H1 (cell line): ENCODE results near the gene TRAPPC2. TPM values are rescaled to one million over a fixed set of nuclear protein-coding genes. Genes with fewer than 3 reads are reported as not detected.
A peak's percentile ranks its signal among the peaks of the same experiment; 100 is the strongest.

Experiments used
- CTCF ChIA-PET: fragments of 300-600 bp; sonication (Branson Sonifier 250); formaldehyde crosslinking; loops from one replicate; lab custom pipeline; 2021; ENCODE audit not compliant: partially characterized antibody; lab: Charles Lee
- POLR2A ChIA-PET: fragments of 300-600 bp; sonication (Branson Sonifier 250); formaldehyde crosslinking; loops from one replicate; lab custom pipeline; 2021; ENCODE audit warnings: inconsistent platforms; ENCODE audit not compliant: partially characterized antibody; lab: Charles Lee
- DNase-seq, 2 experiments: peaks; one replicate each; pipeline versions ENCODE4 v3.0.0 to v3.0.0-alpha.2; 2010 to 2022; ENCODE audit warnings: low spot score in 2 of 2, low read depth in 1 of 2, mixed read lengths in 1 of 2
- FAIRE-seq: peaks from 2 replicates; lab custom pipeline; 2011; peaks lifted over from hg19 to GRCh38; lab: Jason Lieb, UNC
- H2AFZ ChIP-seq: 2 replicates; pipeline ENCODE4 v1.8.1; 2012; ENCODE audit warnings: low read length, inconsistent platforms
- H2AK5ac ChIP-seq: 2 replicates; pipeline ENCODE4 v1.6.1; 2013; ENCODE audit warnings: low read depth, low read length
- H2BK120ac ChIP-seq: replicated peaks from 2 replicates; pipeline ENCODE3; 2013; ENCODE audit warnings: low read depth, low read length, inconsistent platforms
- H2BK12ac ChIP-seq: 2 replicates; pipeline ENCODE4 v1.6.1; 2013; ENCODE audit warnings: low read depth, low read length
- H2BK15ac ChIP-seq: 2 replicates; pipeline ENCODE4 v1.6.1; 2013; ENCODE audit warnings: low read length
- H2BK20ac ChIP-seq: 2 replicates; pipeline ENCODE4 v1.6.1; 2013; ENCODE audit warnings: low read length
- H2BK5ac ChIP-seq: 2 replicates; pipeline ENCODE4 v1.6.1; 2013; ENCODE audit warnings: low read depth, low read length
- H3K14ac ChIP-seq: 2 replicates; pipeline ENCODE4 v1.6.1; 2013; ENCODE audit warnings: inconsistent platforms; ENCODE audit not compliant: insufficient read length
- H3K18ac ChIP-seq: 2 replicates; pipeline ENCODE4 v1.6.1; 2013; ENCODE audit warnings: low read length; ENCODE audit errors: extremely low read depth
- H3K23ac ChIP-seq: 2 replicates; pipeline ENCODE4 v1.6.1; 2013; ENCODE audit warnings: inconsistent platforms; ENCODE audit not compliant: insufficient read length
- H3K23me2 ChIP-seq: 2 replicates; pipeline ENCODE4 v1.6.1; 2013; ENCODE audit warnings: low read depth, low read length
- H3K27ac ChIP-seq: 2 replicates; pipeline ENCODE4 v1.6.1; 2011; ENCODE audit warnings: low read depth, low read length, inconsistent platforms
- H3K27me3 ChIP-seq, 4 experiments: replicated peaks in 1 of 4; 1 replicate in 1 of 4; 2 replicates in 3 of 4; pipeline versions ENCODE4 v1.6.1 to v1.8.1; 2011 to 2013; ENCODE audit warnings: low read length in 3 of 4, mild to moderate bottlenecking in 3 of 4, inconsistent platforms in 2 of 4, mixed read lengths in 2 of 4, moderate library complexity in 1 of 4; ENCODE audit not compliant: control insufficient read depth in 3 of 4, insufficient read depth in 3 of 4; ENCODE audit errors: extremely low read depth in 1 of 4
- H3K36me3 ChIP-seq, 4 experiments: 2 replicates each; pipeline versions ENCODE4 v1.6.1 to v1.8.1; 2011 to 2013; ENCODE audit warnings: mild to moderate bottlenecking in 4 of 4, low read length in 3 of 4, moderate library complexity in 2 of 4, control low read depth in 1 of 4, inconsistent platforms in 1 of 4; ENCODE audit not compliant: insufficient read depth in 4 of 4, control insufficient read depth in 2 of 4
- H3K4ac ChIP-seq: replicated peaks from 2 replicates; pipeline ENCODE3; 2013; ENCODE audit warnings: low read length, low read depth, mixed read lengths, inconsistent platforms; ENCODE audit not compliant: insufficient read length
- H3K4me1 ChIP-seq, 4 experiments: replicated peaks in 1 of 4; 1 replicate in 1 of 4; 2 replicates in 3 of 4; pipeline versions ENCODE4 v1.6.1 to v1.8.1; 2011 to 2013; ENCODE audit warnings: low read length in 3 of 4, inconsistent platforms in 2 of 4, mixed read lengths in 1 of 4; ENCODE audit not compliant: insufficient read depth in 4 of 4, control insufficient read depth in 3 of 4
- H3K4me2 ChIP-seq, 2 experiments: 2 replicates each; pipeline versions ENCODE4 v1.6.1 to v1.8.1; 2011 to 2013; ENCODE audit warnings: low read depth in 2 of 2, low read length in 2 of 2, control low read depth in 1 of 2, inconsistent platforms in 1 of 2, mild to moderate bottlenecking in 1 of 2; ENCODE audit not compliant: insufficient read depth in 1 of 2
- H3K4me3 ChIP-seq, 4 experiments: fragments of 200-600, 300-600 bp in 1 of 4; sonication (generic), shearing (Covaris generic), sonication (Bioruptor Twin) in 1 of 4; 2 replicates each; pipeline versions ENCODE4 v1.5.1 to v1.8.1; 2011 to 2016; ENCODE audit warnings: low read length in 4 of 4, low read depth in 3 of 4, control low read depth in 2 of 4, inconsistent platforms in 2 of 4, mild to moderate bottlenecking in 2 of 4, mixed read lengths in 1 of 4, moderate library complexity in 1 of 4; ENCODE audit not compliant: insufficient read depth in 2 of 4; ENCODE audit errors: extremely low read depth in 1 of 4
- H3K56ac ChIP-seq: replicated peaks from 2 replicates; pipeline ENCODE3; 2013; ENCODE audit warnings: low read depth, mild to moderate bottlenecking, mixed read lengths, low read length, inconsistent platforms; ENCODE audit not compliant: insufficient read length
- H3K79me1 ChIP-seq: 2 replicates; pipeline ENCODE4 v1.6.1; 2013; ENCODE audit warnings: low read depth, low read length, control low read depth
- H3K79me2 ChIP-seq, 2 experiments: 2 replicates each; pipeline versions ENCODE4 v1.6.1 to v1.8.1; 2012 to 2013; ENCODE audit warnings: low read length in 2 of 2, mild to moderate bottlenecking in 2 of 2, inconsistent platforms in 1 of 2; ENCODE audit not compliant: insufficient read depth in 2 of 2, control insufficient read depth in 1 of 2
- H3K9ac ChIP-seq, 4 experiments: replicated peaks in 1 of 4; 1 replicate in 1 of 4; 2 replicates in 3 of 4; pipeline versions ENCODE4 v1.6.1 to v1.8.1; 2011 to 2013; ENCODE audit warnings: low read depth in 3 of 4, low read length in 3 of 4, control low read depth in 2 of 4, mild to moderate bottlenecking in 2 of 4, moderate library complexity in 2 of 4, inconsistent platforms in 1 of 4; ENCODE audit errors: extremely low read depth in 1 of 4
- H3K9me3 ChIP-seq, 2 experiments: 2 replicates each; pipeline versions ENCODE4 v1.6.1 to v1.8.1; 2012 to 2013; ENCODE audit warnings: mild to moderate bottlenecking in 2 of 2, moderate library complexity in 2 of 2, control low read depth in 1 of 2, inconsistent platforms in 1 of 2, low read depth in 1 of 2, low read length in 1 of 2, mixed read lengths in 1 of 2; ENCODE audit not compliant: insufficient read depth in 2 of 2
- H4K20me1 ChIP-seq, 2 experiments: replicated peaks in 1 of 2; 2 replicates each; pipeline versions ENCODE3 to v1.8.1; 2011 to 2013; ENCODE audit warnings: inconsistent platforms in 2 of 2, low read length in 2 of 2, mild to moderate bottlenecking in 1 of 2; ENCODE audit not compliant: insufficient read depth in 2 of 2, control insufficient read depth in 1 of 2
- H4K5ac ChIP-seq: 2 replicates; pipeline ENCODE4 v1.6.1; 2013; ENCODE audit warnings: low read length, low read depth, mixed read lengths, inconsistent platforms; ENCODE audit not compliant: insufficient read length
- H4K8ac ChIP-seq: 2 replicates; pipeline ENCODE4 v1.8.0; 2013; ENCODE audit warnings: mild to moderate bottlenecking, moderate library complexity, low read length, inconsistent platforms; ENCODE audit not compliant: insufficient read depth; ENCODE audit errors: extremely low read depth
- H4K91ac ChIP-seq: replicated peaks from 2 replicates; pipeline ENCODE3; 2013; ENCODE audit warnings: low read length, mixed read lengths, inconsistent platforms; ENCODE audit not compliant: insufficient read length
- CHD2 ChIP-seq: IDR thresholded peaks from 2 replicates; pipeline ENCODE4 v1.6.1; 2012; ENCODE audit warnings: low read length, improper control_type of control experiment
- FOSL1 ChIP-seq: IDR thresholded peaks from 2 replicates; pipeline ENCODE4 v1.6.1; 2011; ENCODE audit warnings: mild to moderate bottlenecking, low read depth, low read length, moderate library complexity; ENCODE audit not compliant: insufficient read depth
- KDM5A ChIP-seq: fragments of 200-600 bp; IDR thresholded peaks from 2 replicates; pipeline ENCODE4 v1.7.1; 2012; ENCODE audit warnings: mild to moderate bottlenecking, low read length, inconsistent platforms, mixed read lengths
- POLR2A ChIP-seq, 2 experiments: IDR thresholded peaks; 1 replicate in 1 of 2; 2 replicates in 1 of 2; pipeline ENCODE4 v1.6.1; 2011; ENCODE audit warnings: low read depth in 2 of 2, low read length in 2 of 2, mild to moderate bottlenecking in 2 of 2; ENCODE audit errors: control extremely low read depth in 1 of 2
- RAD21 ChIP-seq, 2 experiments: IDR thresholded peaks in 1 of 2; conservative IDR thresholded peaks in 1 of 2; 2 replicates each; pipeline ENCODE4 v1.6.1; 2011; ENCODE audit warnings: low read depth in 2 of 2, low read length in 2 of 2, improper control_type of control experiment in 1 of 2, inconsistent platforms in 1 of 2, mild to moderate bottlenecking in 1 of 2, moderate library complexity in 1 of 2
- SUZ12 ChIP-seq: fragments of 200-600 bp; sonication (generic); IDR thresholded peaks from 2 replicates; pipeline ENCODE4 v1.6.1; 2012; ENCODE audit warnings: mild to moderate bottlenecking, inconsistent platforms, low read length, moderate library complexity, mixed read lengths
- TAF7 ChIP-seq: optimal IDR thresholded peaks from 2 replicates; pipeline ENCODE3; 2011; ENCODE audit warnings: low read depth, mild to moderate bottlenecking, inconsistent platforms, low read length, moderate library complexity, borderline replicate concordance
- ZNF274 ChIP-seq: IDR thresholded peaks from 2 replicates; pipeline ENCODE4 v1.7.0; 2012; ENCODE audit warnings: low read length, borderline replicate concordance; ENCODE audit errors: extremely low read depth
- WGBS, 2 experiments: shearing (Covaris generic) in 1 of 2; methylation state at CpG; one replicate each; pipeline versions ENCODE4 v1.1.6 to v1.1.7; 2013 to 2015; ENCODE audit warnings: low lambda C conversion rate in 2 of 2, mixed read lengths in 2 of 2, inconsistent platforms in 1 of 2, low coverage in 1 of 2, missing lambda C conversion rate in 1 of 2; ENCODE audit not compliant: insufficient replicate concordance in 2 of 2, insufficient coverage in 1 of 2, insufficient read length in 1 of 2; ENCODE audit errors: extremely low coverage in 1 of 2, missing lambda C conversion rate in 1 of 2; 5-methylcytosine and 5-hydroxymethylcytosine counted together
- long read RNA-seq, 2 experiments: library from RNA in 1 of 2; library from capped mRNA in 1 of 2; stranded (forward); transcript quantifications; one replicate each; pipeline ENCODE4 v2.0.0, GENCODE V29; 2021; ENCODE audit warnings: inconsistent platforms in 1 of 2
- polyA minus RNA-seq, 3 experiments: library from RNA; depleted of rRNA, polyadenylated mRNA; stranded (reverse); fragments of >200 nt; gene quantifications; 1 replicate in 2 of 3; 2 replicates in 1 of 3; pipeline ENCODE4 v1.2.3, GENCODE V29; 2011
- polyA plus RNA-seq, 7 experiments: library from polyadenylated mRNA; depleted of rRNA in 3 of 7; stranded (reverse) in 5 of 7; unstranded in 2 of 7; fragments of >200 nt in 5 of 7; fragments of 200-250 nt in 2 of 7; gene quantifications; 1 replicate in 5 of 7; 2 replicates in 1 of 7; 4 replicates in 1 of 7; pipeline versions ENCODE4 v1.2.1 to v1.2.3, GENCODE V29; 2011 to 2013; ENCODE audit warnings: missing spikeins in 2 of 7, mixed read lengths in 2 of 7
- total RNA-seq: library from RNA; stranded (reverse); fragmentation: NEBNext Ultra II Directional; extraction: Animal tissue kit (Norgen Biotek cat#: 25700); gene quantifications from 2 replicates; pipeline ENCODE4 v1.2.1, GENCODE V29; 2021

The TRAPPC2 gene
- 10.8 and 11.6 TPM in 2 replicates for total RNA-seq
- 5.8 and 6.7 TPM in 2 replicates for polyA plus RNA-seq (2011; rRNA removed)
- polyA plus RNA-seq (2011; cell fraction: cytosol; rRNA removed) = 6.5 TPM
- polyA plus RNA-seq (2011; cell fraction: nucleus; rRNA removed) = 4.3 TPM
- polyA plus RNA-seq (2012, experiment 1 of 2) = 7.2 to 18.2 TPM (median 9.8 TPM) in 4 replicates
- 3.8 TPM for polyA plus RNA-seq (2012, experiment 2 of 2)
- polyA plus RNA-seq (2013, experiment 1 of 2) = 6.3 TPM
- polyA plus RNA-seq (2013, experiment 2 of 2) = 5.7 TPM
- 11.9 and 15.4 TPM in 2 replicates for polyA minus RNA-seq (2011; rRNA and poly(A)+ RNA removed)
- polyA minus RNA-seq (2011; cell fraction: cytosol; rRNA and poly(A)+ RNA removed) = 8.9 TPM
- polyA minus RNA-seq (2011; cell fraction: nucleus; rRNA and poly(A)+ RNA removed) = 11.1 TPM
- long read RNA-seq, experiment 1, partial matches to known transcripts = 0 of 1 reads
- long read RNA-seq, experiment 1, other reads (novel, unspliced or antisense) = 1 of 1 reads
- long read RNA-seq, experiment 2, partial matches to known transcripts = 1 of 3 reads
- long read RNA-seq, experiment 2, other reads (novel, unspliced or antisense) = 0 of 3 reads

- peak within 1 kb of the TSS; percentile 86 for H3K56ac ChIP-seq
- H2BK5ac ChIP-seq = peak within 1 kb of the TSS; percentile 88
- ChIA-PET POLR2A (interaction anchor here (0.6 to 3.1 kb wide), 23 partner anchors 10 to 942 kb away, joined by 3 to 20 read pairs (median 4); partner anchors contain the start of genes GEMIN8, RAB9A and TCEANC), CTCF (interaction anchor here (0.5 to 1.7 kb wide), 6 partner anchors 9 to 297 kb away, joined by 3 to 4 read pairs (median 4); no protein-coding TSS in a partner anchor)
- no peak within 1 kb of the TSS for H2AK5ac ChIP-seq
- H3K36me3 ChIP-seq = peaks cover 0 to 29% (median 2%) of the 10 kb centered on the region in 4 experiments; a peak in 4 of 8 replicates
- H3K23ac ChIP-seq = no peak within 1 kb of the TSS
- H3K27ac ChIP-seq = peak within 1 kb of the TSS; percentile 94
- no peaks in the 10 kb centered on the region for H3K27me3 ChIP-seq
- peak; percentile 81 for FAIRE-seq
- H2BK12ac ChIP-seq = no peak within 1 kb of the TSS
- 3% methylated on average over 47 of the region's 75 CpGs; no CpG with 5 or more reads in 1 of the 2 experiments for WGBS, 2 experiments
- peak within 1 kb of the TSS; percentile 43 for H2BK120ac ChIP-seq
- 0 out of 2 replicates have a peak within 1 kb of the TSS, but pooled peaks have one; percentile 46 for H2BK15ac ChIP-seq
- peak within 1 kb of the TSS; percentile 97 for H4K8ac ChIP-seq
- H4K91ac ChIP-seq = no peak within 1 kb of the TSS
- H3K23me2 ChIP-seq = no peaks in the 10 kb centered on the region
- peak; percentile 82 to 88 for DNase-seq
- H3K79me2 ChIP-seq = peaks cover 0 to 42% of the 10 kb centered on the region in 2 experiments; a peak in 3 of 4 replicates
- no peaks in the 10 kb centered on the region for H3K9me3 ChIP-seq
- no peaks in the 10 kb centered on the region for H4K20me1 ChIP-seq
- no peaks in the 10 kb centered on the region for H3K4me1 ChIP-seq
- peak within 1 kb of the TSS; percentile 85 for H3K4ac ChIP-seq
- H3K9ac ChIP-seq = peak within 1 kb of the TSS; percentile 94 to 99 (median 96)
- H2BK20ac ChIP-seq = no peak within 1 kb of the TSS
- H3K14ac ChIP-seq = no peak within 1 kb of the TSS
- H3K4me2 ChIP-seq = peak within 1 kb of the TSS; percentile 65 to 76
- H3K4me3 ChIP-seq = peak within 1 kb of the TSS; percentile 80 to 92 (median 86)
- 0 out of 2 replicates have a peak within 1 kb of the TSS, but pooled peaks have one; percentile 18 for H2AFZ ChIP-seq
- H3K79me1 ChIP-seq = 0 out of 2 replicates have a peak, but pooled peaks cover 3% of the 10 kb centered on the region
- H4K5ac ChIP-seq = peak within 1 kb of the TSS; percentile 94
- H3K18ac ChIP-seq = peak within 1 kb of the TSS; percentile 87
- TF ChIP-seq FOSL1 (no peak), SUZ12 (no peak), POLR2A (IDR thresholded peaks at IDR 0.05; ENCODE audit: control extremely low read depth in 1 of 2, low read depth in 2 of 2, low read length in 2 of 2) (peak in 1 of 2 experiments; percentile 96; a peak in 2 of 3 replicates), KDM5A (no peak), RAD21 (IDR thresholded peaks at IDR 0.05 in 1 of 2, conservative IDR thresholded peaks at IDR 0.05 in 1 of 2; ENCODE audit: low read depth in 2 of 2, low read length in 2 of 2) (no peak), TAF7 (peak; percentile 62), ZNF274 (no peak), CHD2 (peak; percentile 98)
These were observed at the start of gene TRAPPC2, which contains the start of gene OFD1 for GRCh38 chrX:13734278-13735172. TSS of gene TRAPPC2 (minus strand) at chrX:13734620. CDS start at chrX:13719963, 14,657 bp downstream. TSS of gene OFD1 (plus strand) at chrX:13734748. CDS start at chrX:13735072, 324 bp downstream.
